OCI-LY1 (cell line): ENCODE results near the gene GGT5.

ENCODE experiments used
- H2AFZ ChIP-seq: fragments of 200-600 bp; sonication (generic), shearing (Covaris generic); 2 replicates; pipeline ENCODE4 v1.6.0; 2014; ENCODE audit warnings: antibody characterized with exemption, mild to moderate bottlenecking, low read length
- H3F3A ChIP-seq: fragments of 200-600 bp; sonication (generic), shearing (Covaris generic); 2 replicates; pipeline ENCODE4 v1.6.0; 2014; ENCODE audit warnings: mild to moderate bottlenecking, antibody characterized with exemption, low read length, moderate library complexity; ENCODE audit not compliant: insufficient read depth
- H3K27ac ChIP-seq: fragments of 200-600 bp; sonication (generic); 2 replicates; pipeline ENCODE4 v1.5.1; 2014; ENCODE audit warnings: low read length, mixed run types, mild to moderate bottlenecking, low read depth; ENCODE audit not compliant: poor library complexity, severe bottlenecking
- H3K27me3 ChIP-seq: fragments of 200-600 bp; sonication (generic); 2 replicates; pipeline ENCODE4 v1.6.0; 2014; ENCODE audit warnings: antibody characterized with exemption, mild to moderate bottlenecking, low read length, moderate library complexity; ENCODE audit not compliant: insufficient read depth
- H3K36me3 ChIP-seq: fragments of 200-600 bp; sonication (generic); 2 replicates; pipeline ENCODE4 v1.6.1; 2014; ENCODE audit warnings: mild to moderate bottlenecking, antibody characterized with exemption, low read length, moderate library complexity, mixed read lengths; ENCODE audit not compliant: insufficient read depth
- H3K4me1 ChIP-seq: fragments of 200-600 bp; sonication (generic); 2 replicates; pipeline ENCODE4 v1.5.1; 2014; ENCODE audit warnings: mild to moderate bottlenecking, low read length, moderate library complexity; ENCODE audit not compliant: insufficient read depth, severe bottlenecking
- H3K4me2 ChIP-seq: fragments of 200-600 bp; sonication (generic), shearing (Covaris generic); 2 replicates; pipeline ENCODE4 v1.6.1; 2014; ENCODE audit warnings: low read length
- H3K4me3 ChIP-seq: fragments of 200-600 bp; sonication (generic); 2 replicates; pipeline ENCODE4 v1.5.1; 2014; ENCODE audit warnings: low read length, low read depth, mild to moderate bottlenecking, mixed read lengths; ENCODE audit not compliant: poor library complexity, severe bottlenecking
- H3K79me2 ChIP-seq: fragments of 200-600 bp; shearing (Covaris generic); 2 replicates; pipeline ENCODE4 v1.6.1; 2016; ENCODE audit warnings: mixed run types, low read length, mixed read lengths; ENCODE audit not compliant: insufficient read depth
- H3K9ac ChIP-seq: fragments of 200-600 bp; sonication (generic), shearing (Covaris generic); 2 replicates; pipeline ENCODE4 v1.6.1; 2014; ENCODE audit warnings: mild to moderate bottlenecking, low read length, mixed read lengths
- H3K9me2 ChIP-seq: fragments of 200-600 bp; sonication (generic), shearing (Covaris generic); 2 replicates; pipeline ENCODE4 v1.6.1; 2014; ENCODE audit warnings: low read depth, mild to moderate bottlenecking, low read length, mixed read lengths
- H3K9me3 ChIP-seq: fragments of 200-600 bp; shearing (Covaris generic); 2 replicates; pipeline ENCODE4 v1.6.1; 2014; ENCODE audit warnings: low read length, mixed read lengths
- H4K20me1 ChIP-seq: fragments of 200-600 bp; sonication (generic), shearing (Covaris generic); 2 replicates; pipeline ENCODE4 v1.6.0; 2016; ENCODE audit warnings: mild to moderate bottlenecking, low read length; ENCODE audit not compliant: insufficient read depth
- CTCF ChIP-seq: fragments of 200-600 bp; sonication (generic), shearing (Covaris generic); IDR thresholded peaks from 2 replicates; pipeline ENCODE4 v1.5.1; 2017; ENCODE audit warnings: mild to moderate bottlenecking, antibody characterized with exemption, low read length, moderate library complexity, mixed read lengths
- EZH2 ChIP-seq: fragments of 200-600 bp; sonication (generic), shearing (Covaris generic); IDR thresholded peaks from 2 replicates; pipeline ENCODE4 v1.8.0; 2017; ENCODE audit warnings: borderline replicate concordance, mixed run types, mild to moderate bottlenecking, antibody characterized with exemption, low read length, moderate library complexity, mixed read lengths

GGT5 gene

GRCh38 chr22:24231706-24232105 is 13.2 kb downstream of the GGT5 start:
- no peaks in the 10 kb centered on the region for H3K4me1 ChIP-seq
- no peaks in the 10 kb centered on the region for H3K36me3 ChIP-seq
- H3K9me3 ChIP-seq = no peaks in the 10 kb centered on the region
- H3F3A ChIP-seq = no peaks in the 10 kb centered on the region
- no peaks in the 10 kb centered on the region for H3K79me2 ChIP-seq
- H2AFZ ChIP-seq = no peak overlapping the region
- no peaks in the 10 kb centered on the region for H3K27me3 ChIP-seq
- TF ChIP-seq EZH2 (no peak), CTCF (no peak)
- H3K27ac ChIP-seq = no peak overlapping the region
- H4K20me1 ChIP-seq = no peaks in the 10 kb centered on the region
- no peak overlapping the region for H3K4me2 ChIP-seq
- H3K9me2 ChIP-seq = no peaks in the 10 kb centered on the region
- H3K9ac ChIP-seq = no peak overlapping the region
- H3K4me3 ChIP-seq = no peak overlapping the region

- H3K9me3 ChIP-seq = no peaks in the 10 kb centered on the region
- no peak overlapping the region for H3K4me2 ChIP-seq
- TF ChIP-seq EZH2 = no peak
- peak; percentile 45 for TF ChIP-seq CTCF
- H3K4me3 ChIP-seq = no peak overlapping the region
- no peak overlapping the region for H2AFZ ChIP-seq
- H3K9me2 ChIP-seq = no peaks in the 10 kb centered on the region
- no peaks in the 10 kb centered on the region for H3K4me1 ChIP-seq
- H3K27me3 ChIP-seq = no peaks in the 10 kb centered on the region
- no peaks in the 10 kb centered on the region for H3K79me2 ChIP-seq
- no peak overlapping the region for H3K9ac ChIP-seq
- H4K20me1 ChIP-seq = no peaks in the 10 kb centered on the region
- no peaks in the 10 kb centered on the region for H3K36me3 ChIP-seq
- no peaks in the 10 kb centered on the region for H3F3A ChIP-seq
- H3K27ac ChIP-seq = no peak overlapping the region
These were observed 13.8 kb downstream of the GGT5 start for GRCh38 chr22:24230911-24231656.

GRCh38 chr22:24225951-24226350 is 18.9 kb downstream of the GGT5 start:
- no peaks in the 10 kb centered on the region for H4K20me1 ChIP-seq
- no peak overlapping the region for H3K4me2 ChIP-seq
- H3K27me3 ChIP-seq = no peaks in the 10 kb centered on the region; the same call in 1 of the 2 replicates
- H3K9me3 ChIP-seq = no peaks in the 10 kb centered on the region
- H2AFZ ChIP-seq = no peak overlapping the region
- H3F3A ChIP-seq = no peaks in the 10 kb centered on the region
- H3K36me3 ChIP-seq = no peaks in the 10 kb centered on the region
- no peak overlapping the region for H3K27ac ChIP-seq
- H3K9me2 ChIP-seq = no peaks in the 10 kb centered on the region
- no peak overlapping the region for H3K4me3 ChIP-seq
- H3K79me2 ChIP-seq = no peaks in the 10 kb centered on the region
- H3K4me1 ChIP-seq = no peaks in the 10 kb centered on the region
- H3K9ac ChIP-seq = no peak overlapping the region
- TF ChIP-seq EZH2 (no peak), CTCF (no peak)
